ENCODE data around the gene PGLYRP4.
A peak's percentile ranks its signal among the peaks of the same experiment; 100 is the strongest.

Gene PGLYRP4

GRCh38 chr1:153348511-153349362 lies at the start of gene PGLYRP4:
TSS of gene PGLYRP4 (minus strand) at chr1:153348841. CDS start at chr1:153347932, 909 bp downstream.
- no peak for DNase-seq (ENCODE audit: low spot score)

GRCh38 chr1:153397924-153398651 lies 49.4 kb upstream of the PGLYRP4 start:
- no peak for DNase-seq (ENCODE audit: low spot score)

- no peak for DNase-seq (ENCODE audit: low spot score)
These were observed 48.6 kb upstream of the PGLYRP4 start for GRCh38 chr1:153397051-153397923.

GRCh38 chr1:153396461-153396860 lies 47.8 kb upstream of the PGLYRP4 start:
- no peak for DNase-seq (ENCODE audit: low spot score)

- no peak for DNase-seq (ENCODE audit: low spot score)
These were observed 47.1 kb upstream of the PGLYRP4 start for GRCh38 chr1:153395776-153396175.

- DNase-seq (ENCODE audit: low spot score), result no peak
These were observed 46.6 kb upstream of the PGLYRP4 start for GRCh38 chr1:153395136-153395685.

- no peak for DNase-seq (ENCODE audit: low spot score)
These were observed 45.8 kb upstream of the PGLYRP4 start for GRCh38 chr1:153394391-153394790.

- no peak for DNase-seq (ENCODE audit: low spot score)
These were observed 45.3 kb upstream of the PGLYRP4 start for GRCh38 chr1:153393926-153394325.

- no peak for DNase-seq (ENCODE audit: low spot score)
These were observed 44.2 kb upstream of the PGLYRP4 start for GRCh38 chr1:153392822-153393221.

GRCh38 chr1:153392258-153392657 lies 43.6 kb upstream of the PGLYRP4 start:
- no peak for DNase-seq (ENCODE audit: low spot score)

GRCh38 chr1:153390938-153391710 lies 42.5 kb upstream of the PGLYRP4 start, which contains the start of gene S100A8:
TSS of gene S100A8 (minus strand) at chr1:153391073. CDS start at chr1:153390535, 538 bp downstream.
- DNase-seq (ENCODE audit: low spot score), result no peak

- no peak for DNase-seq (ENCODE audit: low spot score)
These were observed 41.6 kb upstream of the PGLYRP4 start for GRCh38 chr1:153389973-153390879.

GRCh38 chr1:153389401-153389800 lies 40.8 kb upstream of the PGLYRP4 start:
- no peak for DNase-seq (ENCODE audit: low spot score)

- no peak for DNase-seq (ENCODE audit: low spot score)
These were observed 39.1 kb upstream of the PGLYRP4 start for GRCh38 chr1:153387785-153388184.

- DNase-seq (ENCODE audit: low spot score), result no peak
These were observed 38.4 kb upstream of the PGLYRP4 start for GRCh38 chr1:153387001-153387400.

- DNase-seq (ENCODE audit: low spot score), result peak; percentile 4
These were observed 37.9 kb upstream of the PGLYRP4 start for GRCh38 chr1:153386500-153386901.

- DNase-seq (ENCODE audit: low spot score), result no peak
These were observed 36.4 kb upstream of the PGLYRP4 start for GRCh38 chr1:153384958-153385580.

- no peak for DNase-seq (ENCODE audit: low spot score)
These were observed 32.1 kb upstream of the PGLYRP4 start for GRCh38 chr1:153380711-153381110.

GRCh38 chr1:153379591-153379990 lies 30.9 kb upstream of the PGLYRP4 start:
- no peak for DNase-seq (ENCODE audit: low spot score)
